GM12878 (cell line): Measurements from ENCODE around the gene XG. TPM values are rescaled to one million over a fixed set of nuclear protein-coding genes. Genes with fewer than 3 reads are reported as not detected.
"Not testable (repeated sequence)": the region's sequence is repeated elsewhere in the genome, so short reads cannot be mapped to it uniquely, and the experiment has no call there.

Source experiments
- ATAC-seq: fragments of 200-7000 bp; cut with Tn5 transposase; 3 replicates; pipeline ENCODE4 v1.9.1; 2020; ENCODE audit warnings: mild to moderate bottlenecking, moderate library complexity
- BruUV-seq: library from RNA; stranded (reverse); fragments of 400-500 nt; replicated peaks from 2 replicates; lab custom pipeline; 2021; lab: Mats Ljungman, UMichigan
- CTCF ChIA-PET: fragments of 300-600 bp; sonication (Branson Sonifier 250); formaldehyde crosslinking; extraction: SDS; loops from one replicate; lab custom pipeline; 2021; ENCODE audit warnings: inconsistent platforms; lab: Yijun Ruan, JAX
- POLR2A ChIA-PET: fragments of 350-600 bp; formaldehyde crosslinking; extraction: SDS; loops from one replicate; lab custom pipeline; 2021; ENCODE audit warnings: inconsistent platforms; lab: Charles Lee
- RAD21 ChIA-PET: fragments of 300-600 bp; sonication (Branson Sonifier 250); formaldehyde crosslinking; loops from one replicate; lab custom pipeline; 2023; ENCODE audit warnings: antibody characterized with exemption; ENCODE audit not compliant: unreplicated experiment; lab: Charles Lee
- SMC1A ChIA-PET: fragments of 300-600 bp; sonication (Branson Sonifier 250); formaldehyde crosslinking; loops from one replicate; lab custom pipeline; 2023; ENCODE audit not compliant: unreplicated experiment, uncharacterized antibody; lab: Charles Lee
- DNase-seq: peaks from one replicate; pipeline ENCODE4 v3.0.0-alpha.2; 2011; ENCODE audit warnings: low read depth, low spot score
- FAIRE-seq: peaks from 3 replicates; lab custom pipeline; 2011; peaks lifted over from hg19 to GRCh38; lab: Jason Lieb, UNC
- H2AFZ ChIP-seq: 2 replicates; pipeline ENCODE4 v1.6.0; 2011; ENCODE audit warnings: low read depth, low read length, control low read depth; ENCODE audit not compliant: control insufficient read depth
- H3K27ac ChIP-seq: 2 replicates; pipeline ENCODE4 v1.5.1; 2011; ENCODE audit warnings: control low read depth; ENCODE audit not compliant: control insufficient read depth, insufficient read depth
- H3K27me3 ChIP-seq, 2 experiments: replicated peaks in 1 of 2; 2 replicates each; pipeline versions ENCODE4 v1.6.0 to v1.6.1; 2011; ENCODE audit warnings: low read length in 1 of 2; ENCODE audit not compliant: control insufficient read depth in 2 of 2, insufficient read depth in 2 of 2
- H3K36me3 ChIP-seq, 2 experiments: 2 replicates each; pipeline ENCODE4 v1.5.1; 2011; ENCODE audit warnings: low read length in 1 of 2; ENCODE audit not compliant: control insufficient read depth in 2 of 2, insufficient read depth in 2 of 2
- H3K4me1 ChIP-seq: 2 replicates; pipeline ENCODE4 v1.6.1; 2011; ENCODE audit warnings: mild to moderate bottlenecking, low read length, moderate library complexity, mixed read lengths; ENCODE audit not compliant: control insufficient read depth, insufficient read depth
- H3K4me2 ChIP-seq: 2 replicates; pipeline ENCODE4 v1.6.0; 2011; ENCODE audit warnings: control low read depth; ENCODE audit not compliant: control insufficient read depth, insufficient read depth
- H3K4me3 ChIP-seq: fragments of 200-600 bp; sonication (generic); 2 replicates; pipeline ENCODE4 v1.5.1; 2016
- H3K79me2 ChIP-seq: 2 replicates; pipeline ENCODE4 v1.6.0; 2011; ENCODE audit warnings: low read length; ENCODE audit not compliant: control insufficient read depth, insufficient read depth
- H3K9ac ChIP-seq: 2 replicates; pipeline ENCODE4 v1.8.0; 2011; ENCODE audit warnings: low read length, control low read depth, mixed read lengths; ENCODE audit not compliant: control insufficient read depth, insufficient read depth
- H3K9me3 ChIP-seq: replicated peaks from 3 replicates; pipeline ENCODE4 v1.5.1; 2011; ENCODE audit warnings: mild to moderate bottlenecking, low read length; ENCODE audit not compliant: control insufficient read depth, insufficient read depth
- H4K20me1 ChIP-seq: 2 replicates; pipeline ENCODE4 v1.6.0; 2011; ENCODE audit not compliant: control insufficient read depth, insufficient read depth
- ATF2 ChIP-seq: IDR thresholded peaks from 2 replicates; pipeline ENCODE4 v1.6.1; 2012; ENCODE audit warnings: low read length, inconsistent platforms
- BRCA1 ChIP-seq: IDR thresholded peaks from 2 replicates; pipeline ENCODE4 v1.6.1; 2011; ENCODE audit warnings: low read depth, low read length, improper control_type of control experiment
- FOXK2 ChIP-seq: fragments of 450-650 bp; IDR thresholded peaks from 2 replicates; pipeline ENCODE4 v1.6.1; 2017; ENCODE audit warnings: mild to moderate bottlenecking, moderate library complexity
- NR2C1 ChIP-seq: fragments of 450-650 bp; IDR thresholded peaks from 2 replicates; pipeline ENCODE4 v1.6.1; 2017; ENCODE audit warnings: antibody characterized with exemption, mild to moderate bottlenecking, moderate library complexity
- PRDM15 ChIP-seq: fragments of 450-650 bp; formaldehyde crosslinking; IDR thresholded peaks from 2 replicates; pipeline ENCODE4 v1.4.0; 2020; ENCODE audit warnings: mild to moderate bottlenecking, moderate library complexity
- RAD51 ChIP-seq: fragments of 450-650 bp; IDR thresholded peaks from 2 replicates; pipeline ENCODE4 v1.6.1; 2016; ENCODE audit warnings: moderate library complexity, mild to moderate bottlenecking, inconsistent platforms
- RB1 ChIP-seq: fragments of 450-650 bp; formaldehyde crosslinking; IDR thresholded peaks from 2 replicates; pipeline ENCODE4 v1.6.1; 2017; ENCODE audit warnings: mild to moderate bottlenecking, borderline replicate concordance
- RELA ChIP-seq: fragments of 450-650 bp; IDR thresholded peaks from 2 replicates; pipeline ENCODE4 v1.8.0; 2014; ENCODE audit warnings: borderline replicate concordance; ENCODE audit not compliant: partially characterized antibody
- STAT3 ChIP-seq: IDR thresholded peaks from 2 replicates; pipeline ENCODE4 v1.6.1; 2011; ENCODE audit warnings: low read depth, low read length, improper control_type of control experiment
- WRNIP1 ChIP-seq: IDR thresholded peaks from 2 replicates; pipeline ENCODE4 v1.6.1; 2011; ENCODE audit warnings: low read depth, low read length, improper control_type of control experiment, borderline replicate concordance
- WGBS: methylation state at CpG from one replicate; pipeline ENCODE4 v1.1.6; 2016; ENCODE audit warnings: low lambda C conversion rate; ENCODE audit not compliant: insufficient replicate concordance, insufficient coverage; ENCODE audit errors: missing lambda C conversion rate; 5-methylcytosine and 5-hydroxymethylcytosine counted together
- in situ Hi-C: fragments of 300-500 bp; cut with MboI; formaldehyde crosslinking; loops from 9 replicates; pipeline ENCODE4 v1.14.3; 2018; ENCODE audit warnings: mixed read lengths
- intact Hi-C: fragments of 100-400 bp; cut with micrococcal nuclease; formaldehyde crosslinking; loops from one replicate; pipeline ENCODE4 v1.14.2; 2022; ENCODE audit not compliant: unreplicated experiment
- polyA plus RNA-seq, 11 experiments: library from polyadenylated mRNA; depleted of rRNA in 4 of 11; unstranded in 6 of 11; stranded (reverse) in 5 of 11; fragments of >200 nt; fragmentation: Nextera tagmentation in 4 of 11; fragmentation: Illumina TruSeq in 1 of 11; extraction: Ambion mirVana in 4 of 11; extraction: Trizol in 1 of 11; gene quantifications; 1 replicate in 1 of 11; 2 replicates in 10 of 11; pipeline versions ENCODE4 v1.2.1 to v1.2.3, GENCODE V29; 2011 to 2016; ENCODE audit warnings: inconsistent platforms in 2 of 11, missing spikeins in 2 of 11, low read depth in 1 of 11
- total RNA-seq, 4 experiments: library from RNA; depleted of rRNA in 3 of 4; stranded (reverse); fragments of >200 nt in 3 of 4; fragmentation: Illumina TruSeq in 1 of 4; extraction: Trizol in 1 of 4; gene quantifications; 2 replicates each; pipeline versions ENCODE4 v1.2.1 to v1.2.3, GENCODE V29; 2013 to 2021

Gene XG
- total and polyA plus RNA-seq, 10 of the 15 experiments (the other 5 are each of a cell fraction or from before 2014, with no cell fraction given), result not detected

GRCh38 chrX:2755163-2755715, 3.4 kb downstream of the XG start:
- CTCF ChIA-PET, ATAC-seq, SMC1A ChIA-PET, in situ Hi-C loops, H3K4me3 ChIP-seq, H3K9ac ChIP-seq, RAD21 ChIA-PET, intact Hi-C loops, H3K27ac ChIP-seq, H3K4me2 ChIP-seq, H3K4me1 ChIP-seq, BruUV-seq, POLR2A ChIA-PET, FAIRE-seq, H3K27me3 ChIP-seq, H3K79me2 ChIP-seq, H2AFZ ChIP-seq, DNase-seq, H3K36me3 ChIP-seq, H4K20me1 ChIP-seq, H3K9me3 ChIP-seq: not testable (repeated sequence)
- WGBS, result 35% methylated on average over 5 of the region's 5 CpGs

- FAIRE-seq (no peak), DNase-seq (no peak), ATAC-seq (no peak)
- Histone ChIP-seq H2AFZ (no peak overlapping the region), H3K79me2 (no peaks in the 10 kb centered on the region), H3K4me1 (no peaks in the 10 kb centered on the region), H3K9ac (no peak overlapping the region), H4K20me1 (no peaks in the 10 kb centered on the region), H3K9me3 (no peaks in the 10 kb centered on the region), H3K4me2 (no peak overlapping the region), H3K27me3 (no peaks in the 10 kb centered on the region), H3K27ac (no peak overlapping the region), H3K4me3 (no peak overlapping the region), H3K36me3 (no peaks in the 10 kb centered on the region)
- in situ Hi-C loops (no loop called here), intact Hi-C loops (no loop called here)
- no TSS peak for BruUV-seq
- no peak for TF ChIP-seq RAD51
- no peak for TF ChIP-seq RB1
- TF ChIP-seq STAT3, result no peak
- no peak for TF ChIP-seq BRCA1
- no peak for TF ChIP-seq RELA
- no peak for TF ChIP-seq WRNIP1
- TF ChIP-seq ATF2, result no peak
- no peak for TF ChIP-seq NR2C1
- no peak for TF ChIP-seq PRDM15 (CRISPR knock-in tag)
- no peak for TF ChIP-seq FOXK2
- ChIA-PET SMC1A (no interaction called here), CTCF (no interaction called here), RAD21 (no interaction called here), POLR2A (no interaction called here)
- 24% methylated on average over 10 of the region's 10 CpGs for WGBS
These were observed 4.7 kb downstream of the XG start for GRCh38 chrX:2756548-2756947.
